Esophagus muscularis mucosa (tissue), 4 donors: ENCODE data around the gene CLDN9. TPM values are rescaled to one million over a fixed set of nuclear protein-coding genes. Genes with fewer than 3 reads are reported as not detected.

Source experiments
- DNase-seq: peaks from one replicate; pipeline ENCODE4 v3.0.0-alpha.2; 2017; ENCODE audit errors: extremely low spot score
- H3K27ac ChIP-seq, 4 donors: fragments of 200-600 bp; sonication (generic); replicated peaks in 1 of 4; 1 replicate in 3 of 4; 2 replicates in 1 of 4; pipeline ENCODE4 v1.5.1; 2016 to 2019; ENCODE audit warnings: mild to moderate bottlenecking in 1 of 4
- H3K27me3 ChIP-seq, 4 donors: fragments of 200-600 bp; sonication (generic); one replicate each; pipeline versions ENCODE4 v1.5.1 to v1.6.0; 2016 to 2019
- H3K36me3 ChIP-seq, 4 donors: fragments of 200-600 bp; sonication (generic); one replicate each; pipeline ENCODE4 v1.5.1; 2016 to 2019
- H3K4me1 ChIP-seq, 4 donors: fragments of 200-600 bp; sonication (generic); one replicate each; pipeline ENCODE4 v1.5.1; 2016 to 2019
- H3K4me3 ChIP-seq, 4 donors: fragments of 200-600 bp; sonication (generic); 1 replicate in 2 of 4; 2 replicates in 2 of 4; pipeline ENCODE4 v1.5.1; 2016 to 2019; ENCODE audit warnings: mild to moderate bottlenecking in 4 of 4, moderate library complexity in 1 of 4
- H3K9me3 ChIP-seq, 4 donors: fragments of 200-600 bp; sonication (generic); 1 replicate in 3 of 4; 2 replicates in 1 of 4; pipeline ENCODE4 v1.5.1; 2016 to 2019
- EP300 ChIP-seq: sonication (generic); formaldehyde crosslinking; IDR thresholded peaks from one replicate; pipeline ENCODE4 v1.6.1; 2017; ENCODE audit warnings: antibody characterized with exemption
- POLR2A ChIP-seq: fragments of 450-650 bp; IDR thresholded peaks from one replicate; pipeline ENCODE4 v1.6.1; 2017; ENCODE audit warnings: antibody characterized with exemption, moderate library complexity, mild to moderate bottlenecking, low read depth
- POLR2AphosphoS5 ChIP-seq, 2 donors: sonication (generic); formaldehyde crosslinking; IDR thresholded peaks; one replicate each; pipeline ENCODE4 v1.6.1; 2017; ENCODE audit warnings: antibody characterized with exemption in 2 of 2
- WGBS: methylation state at CpG from one replicate; pipeline ENCODE4 v1.1.5; 2018; 5-methylcytosine and 5-hydroxymethylcytosine counted together
- intact Hi-C: fragments of 100-400 bp; cut with DNase I; formaldehyde crosslinking; loops from one replicate; pipeline ENCODE4 v1.15.1; 2023
- total RNA-seq, 4 donors: library from RNA; depleted of rRNA; stranded (reverse); fragments of >200 nt; gene quantifications; one replicate each; pipeline versions ENCODE4 v1.1.0 to v1.2.1, GENCODE V29; 2016
- TF ChIP-seq, protein P1 (sequence below), 3 experiments: fragments of 200-600 bp in 2 of 3; fragments of 450-650 bp in 1 of 3; sonication (generic) in 2 of 3; IDR thresholded peaks; one replicate each; pipeline ENCODE4 v1.5.1; 2017 to 2019; ENCODE audit warnings: antibody characterized with exemption in 3 of 3, mild to moderate bottlenecking in 2 of 3, moderate library complexity in 1 of 3

CLDN9 gene
- total RNA-seq, 4 donors from 2014 or later: 0.17 to 0.42 (median 0.32) TPM; not detected in 1

- H3K4me1 ChIP-seq: no peaks in the 10 kb centered on the region
- TF ChIP-seq POLR2A: no peak
- TF ChIP-seq EP300: no peak
- no peak for TF ChIP-seq POLR2AphosphoS5 (IDR thresholded peaks at IDR 0.05)
- TF ChIP-seq, protein P1, sequence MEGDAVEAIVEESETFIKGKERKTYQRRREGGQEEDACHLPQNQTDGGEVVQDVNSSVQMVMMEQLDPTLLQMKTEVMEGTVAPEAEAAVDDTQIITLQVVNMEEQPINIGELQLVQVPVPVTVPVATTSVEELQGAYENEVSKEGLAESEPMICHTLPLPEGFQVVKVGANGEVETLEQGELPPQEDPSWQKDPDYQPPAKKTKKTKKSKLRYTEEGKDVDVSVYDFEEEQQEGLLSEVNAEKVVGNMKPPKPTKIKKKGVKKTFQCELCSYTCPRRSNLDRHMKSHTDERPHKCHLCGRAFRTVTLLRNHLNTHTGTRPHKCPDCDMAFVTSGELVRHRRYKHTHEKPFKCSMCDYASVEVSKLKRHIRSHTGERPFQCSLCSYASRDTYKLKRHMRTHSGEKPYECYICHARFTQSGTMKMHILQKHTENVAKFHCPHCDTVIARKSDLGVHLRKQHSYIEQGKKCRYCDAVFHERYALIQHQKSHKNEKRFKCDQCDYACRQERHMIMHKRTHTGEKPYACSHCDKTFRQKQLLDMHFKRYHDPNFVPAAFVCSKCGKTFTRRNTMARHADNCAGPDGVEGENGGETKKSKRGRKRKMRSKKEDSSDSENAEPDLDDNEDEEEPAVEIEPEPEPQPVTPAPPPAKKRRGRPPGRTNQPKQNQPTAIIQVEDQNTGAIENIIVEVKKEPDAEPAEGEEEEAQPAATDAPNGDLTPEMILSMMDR (IDR thresholded peaks at IDR 0.05): no peak
- no peaks in the 10 kb centered on the region for H3K36me3 ChIP-seq
- H3K9me3 ChIP-seq: no peaks in the 10 kb centered on the region
- H3K27ac ChIP-seq: no peak overlapping the region
- no peak overlapping the region for H3K4me3 ChIP-seq
- H3K27me3 ChIP-seq: peaks cover 0 to 56% (median 0%) of the 10 kb centered on the region in 4 donors
- intact Hi-C loops: no loop called here
- WGBS: 87% methylated on average over 8 of the region's 12 CpGs
- DNase-seq: no peak
These were observed 21.0 kb upstream of the CLDN9 start for GRCh38 chr16:2991566-2992261.

GRCh38 chr16:2992383-2993081, 20.2 kb upstream of the CLDN9 start:
- Histone ChIP-seq H3K27ac (no peak overlapping the region), H3K36me3 (no peaks in the 10 kb centered on the region), H3K9me3 (no peaks in the 10 kb centered on the region), H3K27me3 (peaks cover 0 to 54% (median 0%) of the 10 kb centered on the region in 4 donors), H3K4me1 (no peaks in the 10 kb centered on the region), H3K4me3 (no peak overlapping the region)
- TF ChIP-seq POLR2AphosphoS5 (IDR thresholded peaks at IDR 0.05) (no peak), POLR2A (no peak), EP300 (no peak)
- TF ChIP-seq, protein P1 (IDR thresholded peaks at IDR 0.05): no peak
- intact Hi-C loops: no loop called here
- 90% methylated on average over 12 of the region's 14 CpGs for WGBS
- DNase-seq: no peak

DNA sequence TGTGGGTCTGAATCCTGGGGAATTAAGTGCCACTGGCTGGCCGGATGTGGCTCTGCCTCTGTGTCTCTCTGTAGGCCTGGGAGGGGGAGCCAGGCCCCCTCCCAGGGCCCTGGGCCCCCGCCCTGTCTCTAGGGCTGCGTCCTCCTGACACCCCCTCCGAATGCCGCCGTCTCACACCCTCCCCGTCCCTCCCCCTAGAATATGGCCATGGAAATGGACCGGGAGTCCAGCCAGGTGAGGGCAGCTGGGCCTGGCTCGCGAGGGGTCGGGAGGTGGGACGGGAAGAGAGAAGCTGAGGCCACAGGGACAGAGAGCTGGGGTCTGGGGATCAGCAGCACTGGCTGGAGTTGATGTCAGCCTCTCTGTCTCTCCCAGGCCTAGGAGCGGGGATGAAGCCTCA, 16.4 kb upstream of the CLDN9 start:
- Histone ChIP-seq H3K4me1 (no peaks in the 10 kb centered on the region), H3K4me3 (no peak overlapping the region), H3K27ac (no peak overlapping the region), H3K36me3 (no peaks in the 10 kb centered on the region), H3K27me3 (peaks cover 0 to 51% (median 0%) of the 10 kb centered on the region in 4 donors), H3K9me3 (no peaks in the 10 kb centered on the region)
- 71% methylated on average over 9 of the region's 13 CpGs for WGBS
- TF ChIP-seq EP300: no peak
- TF ChIP-seq POLR2A: no peak
- TF ChIP-seq, protein P1 (IDR thresholded peaks at IDR 0.05): no peak
- TF ChIP-seq POLR2AphosphoS5 (IDR thresholded peaks at IDR 0.05): no peak
- no peak for DNase-seq
- intact Hi-C loops: no loop called here

DNA sequence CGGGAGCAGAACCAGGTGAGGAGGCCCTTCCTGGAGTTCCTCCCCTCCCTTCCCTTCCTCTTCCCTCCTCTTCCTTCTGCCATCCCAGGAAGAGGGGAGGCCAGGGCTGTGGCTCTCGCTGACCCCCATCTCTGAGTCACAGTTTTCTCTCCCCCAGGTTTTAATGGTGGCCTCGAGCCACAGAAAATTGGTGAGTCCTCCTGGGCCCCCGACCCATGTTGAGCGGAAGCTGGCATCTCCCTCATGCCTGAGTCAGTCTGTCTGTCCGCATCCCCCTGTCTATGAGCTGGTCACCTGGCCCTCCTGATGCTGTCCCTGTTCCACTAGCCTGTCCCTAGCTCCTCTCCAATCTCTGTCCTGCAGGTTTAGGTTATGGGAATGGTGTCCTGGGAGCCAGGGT, 12.8 kb upstream of the CLDN9 start:
- no peak overlapping the region for H3K4me3 ChIP-seq
- H3K27ac ChIP-seq: no peak overlapping the region
- H3K9me3 ChIP-seq: no peaks in the 10 kb centered on the region
- DNase-seq: no peak
- peaks cover 2 to 11% (median 9%) of the 10 kb centered on the region in 4 donors for H3K4me1 ChIP-seq
- H3K36me3 ChIP-seq: no peaks in the 10 kb centered on the region
- 79% methylated on average over 6 of the region's 6 CpGs for WGBS
- no peak for TF ChIP-seq EP300
- TF ChIP-seq, protein P1 (IDR thresholded peaks at IDR 0.05): no peak
- no peak for TF ChIP-seq POLR2AphosphoS5 (IDR thresholded peaks at IDR 0.05)
- TF ChIP-seq POLR2A: no peak
- intact Hi-C loops: no loop called here
- peaks cover 0 to 65% (median 2%) of the 10 kb centered on the region in 4 donors for H3K27me3 ChIP-seq
